ENCODE data around the gene ATP8B4.
"Not testable (repeated sequence)": the region's sequence is repeated elsewhere in the genome, so short reads cannot be mapped to it uniquely, and the experiment has no call there.

Gene ATP8B4

GRCh38 chr15:50017522-50017921 is 101.5 kb downstream of the ATP8B4 start:
- no peak for DNase-seq (ENCODE audit: low read depth, low spot score)

GRCh38 chr15:50016951-50017350 is 102.1 kb downstream of the ATP8B4 start:
- DNase-seq (ENCODE audit: low read depth, low spot score) = no peak

- no peak for DNase-seq (ENCODE audit: low read depth, low spot score)
Observed at GRCh38 chr15:50012790-50013189, 106.2 kb downstream of the ATP8B4 start.

- no peak for DNase-seq (ENCODE audit: low read depth, low spot score)
Observed at GRCh38 chr15:50009634-50010033, 109.4 kb downstream of the ATP8B4 start.

- peak; percentile 97 for DNase-seq (ENCODE audit: low read depth, low spot score)
Observed at GRCh38 chr15:50003786-50004334, 115.2 kb downstream of the ATP8B4 start.

- no peak for DNase-seq (ENCODE audit: low read depth, low spot score)
Observed at GRCh38 chr15:49991587-49991986, 127.4 kb downstream of the ATP8B4 start.

- no peak for DNase-seq (ENCODE audit: low read depth, low spot score)
Observed at GRCh38 chr15:49990835-49991545, 128.0 kb downstream of the ATP8B4 start.

- DNase-seq (ENCODE audit: low read depth, low spot score) = no peak
Observed at GRCh38 chr15:49989498-49989897, 129.5 kb downstream of the ATP8B4 start.

- peak; percentile 52 for DNase-seq (ENCODE audit: low read depth, low spot score)
Observed at GRCh38 chr15:49988766-49989165, 130.3 kb downstream of the ATP8B4 start.

- no peak for DNase-seq (ENCODE audit: low read depth, low spot score)
Observed at GRCh38 chr15:49987896-49988295, 131.1 kb downstream of the ATP8B4 start.

GRCh38 chr15:49987198-49987785 is 131.7 kb downstream of the ATP8B4 start:
- no peak for DNase-seq (ENCODE audit: low read depth, low spot score)

GRCh38 chr15:49986326-49986725 is 132.7 kb downstream of the ATP8B4 start:
- no peak for DNase-seq (ENCODE audit: low read depth, low spot score)

- no peak for DNase-seq (ENCODE audit: low read depth, low spot score)
Observed at GRCh38 chr15:49985463-49985862, 133.6 kb downstream of the ATP8B4 start.

- DNase-seq (ENCODE audit: low read depth, low spot score) = peak; percentile 94
Observed at GRCh38 chr15:49984436-49984835, 134.6 kb downstream of the ATP8B4 start.

GRCh38 chr15:49982584-49982983 is 136.4 kb downstream of the ATP8B4 start:
- no peak for DNase-seq (ENCODE audit: low read depth, low spot score)

- no peak for DNase-seq (ENCODE audit: low read depth, low spot score)
Observed at GRCh38 chr15:49979705-49980382, 139.2 kb downstream of the ATP8B4 start.

GRCh38 chr15:49978121-49978520 is 140.9 kb downstream of the ATP8B4 start:
- DNase-seq (ENCODE audit: low read depth, low spot score) = no peak

- DNase-seq (ENCODE audit: low read depth, low spot score) = no peak
Observed at GRCh38 chr15:49977306-49977705, 141.7 kb downstream of the ATP8B4 start.

- DNase-seq (ENCODE audit: low read depth, low spot score) = no peak
Observed at GRCh38 chr15:49964551-49964950, 154.5 kb downstream of the ATP8B4 start.

- no peak for DNase-seq (ENCODE audit: low read depth, low spot score)
Observed at GRCh38 chr15:49964061-49964460, 155.0 kb downstream of the ATP8B4 start.

- not testable (repeated sequence) for DNase-seq (ENCODE audit: low read depth, low spot score)
Observed at GRCh38 chr15:49963033-49963772, 155.8 kb downstream of the ATP8B4 start.

GRCh38 chr15:49962044-49962602 is 156.9 kb downstream of the ATP8B4 start:
- no peak for DNase-seq (ENCODE audit: low read depth, low spot score)

Data from ELF-1 (cell line).